HG03159 (cell line): Measurements from ENCODE around the gene EXO1.
"Not testable (repeated sequence)": the region's sequence is repeated elsewhere in the genome, so short reads cannot be mapped to it uniquely, and the experiment has no call there.

Source experiments
- ATAC-seq: cut with Tn5 transposase; IDR thresholded peaks from one replicate; pipeline ENCODE4 v1.9.1; 2021; ENCODE audit warnings: mild to moderate bottlenecking, moderate library complexity; ENCODE audit not compliant: unreplicated experiment

Gene EXO1

GRCh38 chr1:241847796-241848685 lies at the start of gene EXO1:
TSS of gene EXO1 (plus strand) at chr1:241848204. CDS start at chr1:241850426, 2,222 bp downstream.
- peak; percentile 98 for ATAC-seq

- ATAC-seq: no peak
Measured at GRCh38 chr1:241799416-241799815, 48.6 kb upstream of the EXO1 start.

- no peak for ATAC-seq
Measured at GRCh38 chr1:241800640-241801039, 47.4 kb upstream of the EXO1 start.

- no peak for ATAC-seq
Measured at GRCh38 chr1:241802863-241803262, 45.1 kb upstream of the EXO1 start.

- ATAC-seq: not testable (repeated sequence)
Measured at GRCh38 chr1:241804706-241805105, 43.3 kb upstream of the EXO1 start.

GRCh38 chr1:241808265-241808664 lies 39.7 kb upstream of the EXO1 start:
- ATAC-seq: no peak

GRCh38 chr1:241810769-241811405 lies 37.1 kb upstream of the EXO1 start:
- ATAC-seq: peak; percentile 72

GRCh38 chr1:241813768-241814320 lies 34.2 kb upstream of the EXO1 start:
- no peak for ATAC-seq

GRCh38 chr1:241816008-241816407 lies 32.0 kb upstream of the EXO1 start:
- ATAC-seq: no peak

GRCh38 chr1:241817331-241817792 lies 30.6 kb upstream of the EXO1 start:
- ATAC-seq: no peak

GRCh38 chr1:241817956-241818612 lies 29.9 kb upstream of the EXO1 start:
- ATAC-seq: no peak

GRCh38 chr1:241819340-241819866 lies 28.6 kb upstream of the EXO1 start:
- no peak for ATAC-seq

GRCh38 chr1:241821363-241821762 lies 26.6 kb upstream of the EXO1 start:
- ATAC-seq: no peak

GRCh38 chr1:241822846-241823245 lies 25.2 kb upstream of the EXO1 start:
- no peak for ATAC-seq

GRCh38 chr1:241823925-241824324 lies 24.1 kb upstream of the EXO1 start:
- ATAC-seq: no peak

GRCh38 chr1:241825581-241825980 lies 22.4 kb upstream of the EXO1 start:
- no peak for ATAC-seq

GRCh38 chr1:241826613-241827012 lies 21.4 kb upstream of the EXO1 start:
- ATAC-seq: not testable (repeated sequence)

GRCh38 chr1:241827264-241827663 lies 20.7 kb upstream of the EXO1 start:
- no peak for ATAC-seq

GRCh38 chr1:241828463-241829021 lies 19.5 kb upstream of the EXO1 start:
- ATAC-seq: no peak

GRCh38 chr1:241829468-241829867 lies 18.5 kb upstream of the EXO1 start:
- no peak for ATAC-seq
